HG03039 (cell line): ENCODE data around the gene NT5C.
"Not testable (repeated sequence)": the region's sequence is repeated elsewhere in the genome, so short reads cannot be mapped to it uniquely, and the experiment has no call there.

Source experiments
- ATAC-seq: cut with Tn5 transposase; IDR thresholded peaks from one replicate; pipeline ENCODE4 v1.9.1; 2021; ENCODE audit warnings: mild to moderate bottlenecking, moderate library complexity; ENCODE audit not compliant: unreplicated experiment

Gene NT5C

GRCh38 chr17:75131278-75132017, at the start of gene NT5C:
TSS of gene NT5C (minus strand) at chr17:75131742. CDS start at chr17:75131707, 35 bp downstream.
- peak; percentile 63 for ATAC-seq

GRCh38 chr17:75181110-75181509, 49.6 kb upstream of the NT5C start:
- ATAC-seq, result no peak

- ATAC-seq, result no peak
These were observed 46.9 kb upstream of the NT5C start for GRCh38 chr17:75178453-75178852.

GRCh38 chr17:75176625-75177024, 45.1 kb upstream of the NT5C start:
- no peak for ATAC-seq

GRCh38 chr17:75174996-75175395, 43.5 kb upstream of the NT5C start:
- no peak for ATAC-seq

- ATAC-seq, result no peak
These were observed 42.0 kb upstream of the NT5C start for GRCh38 chr17:75173526-75173925.

GRCh38 chr17:75168998-75169397, 37.5 kb upstream of the NT5C start:
- ATAC-seq, result no peak

- not testable (repeated sequence) for ATAC-seq
These were observed 33.1 kb upstream of the NT5C start for GRCh38 chr17:75164606-75165005.

- ATAC-seq, result no peak
These were observed 31.5 kb upstream of the NT5C start for GRCh38 chr17:75163074-75163473.

- no peak for ATAC-seq
These were observed 28.7 kb upstream of the NT5C start for GRCh38 chr17:75160211-75160610.

GRCh38 chr17:75159196-75160031, 27.9 kb upstream of the NT5C start:
- ATAC-seq, result no peak

GRCh38 chr17:75158480-75158879, 26.9 kb upstream of the NT5C start:
- not testable (repeated sequence) for ATAC-seq

GRCh38 chr17:75155191-75155601, 23.7 kb upstream of the NT5C start:
- ATAC-seq, result no peak

GRCh38 chr17:75154195-75155106, 22.9 kb upstream of the NT5C start, which contains the start of gene JPT1:
TSS of gene JPT1 (minus strand) at chr17:75154512. CDS start at chr17:75154397, 115 bp downstream.
- ATAC-seq, result peak; percentile 87

GRCh38 chr17:75153780-75154194, 22.2 kb upstream of the NT5C start:
- peak; percentile 16 for ATAC-seq

GRCh38 chr17:75152922-75153779, 21.6 kb upstream of the NT5C start:
- ATAC-seq, result no peak

GRCh38 chr17:75152523-75152921, 21.0 kb upstream of the NT5C start:
- ATAC-seq, result no peak

- no peak for ATAC-seq
These were observed 20.4 kb upstream of the NT5C start for GRCh38 chr17:75151930-75152329.

GRCh38 chr17:75147878-75148546, 16.5 kb upstream of the NT5C start:
- ATAC-seq, result no peak
